GM18870 (cell line): ENCODE measurements around the gene NRAP.

Experiments
- ATAC-seq: cut with Tn5 transposase; IDR thresholded peaks from one replicate; pipeline ENCODE4 v1.9.1; 2021; ENCODE audit warnings: moderate library complexity; ENCODE audit not compliant: unreplicated experiment

The NRAP gene

DNA sequence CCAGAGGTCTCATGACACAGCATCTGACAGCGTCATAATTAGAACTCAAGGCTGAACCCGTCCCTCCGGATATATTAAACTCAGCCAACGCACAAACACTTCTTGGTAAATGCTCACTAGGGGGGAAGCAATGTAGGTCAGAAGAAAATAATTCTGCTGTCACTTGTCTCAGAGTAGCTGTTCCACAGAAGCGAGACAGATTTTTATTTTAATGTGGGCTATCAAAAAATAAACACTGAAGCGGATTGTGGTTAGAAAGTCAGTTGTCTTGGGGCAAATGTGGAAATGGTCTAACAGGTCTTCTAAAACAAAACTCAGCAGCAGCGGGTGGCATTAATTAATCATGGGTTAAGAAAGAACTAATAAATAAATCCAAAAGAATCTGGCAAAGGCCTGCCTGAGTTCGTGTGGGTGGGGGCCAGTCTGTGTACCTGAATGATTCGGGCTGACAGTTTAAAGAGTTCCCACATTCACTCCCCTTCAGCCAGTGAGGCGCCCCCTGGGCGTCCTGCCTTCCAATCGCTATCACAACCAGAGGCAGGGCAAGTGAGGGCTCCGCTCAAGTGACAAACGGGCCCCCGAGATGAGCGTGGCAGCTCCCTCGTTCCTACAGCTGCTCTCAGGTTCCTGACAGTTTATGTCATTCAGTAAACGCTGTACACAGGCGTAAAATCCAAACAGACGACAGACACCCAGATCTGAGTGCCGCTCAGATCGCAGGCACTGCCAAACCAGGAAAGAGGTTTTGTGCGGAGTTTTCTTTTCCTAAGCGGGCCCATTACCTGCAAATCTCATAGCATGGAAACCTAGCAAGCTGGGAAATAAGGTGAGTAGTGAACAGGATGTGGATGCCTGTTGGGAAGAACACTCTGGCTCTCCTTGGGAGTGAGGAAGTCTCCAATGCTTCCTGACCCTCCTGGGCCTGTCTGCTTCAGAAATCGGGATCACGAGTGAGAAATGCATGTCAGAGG, 52.9 kb downstream of the NRAP start:
- ATAC-seq = no peak

DNA sequence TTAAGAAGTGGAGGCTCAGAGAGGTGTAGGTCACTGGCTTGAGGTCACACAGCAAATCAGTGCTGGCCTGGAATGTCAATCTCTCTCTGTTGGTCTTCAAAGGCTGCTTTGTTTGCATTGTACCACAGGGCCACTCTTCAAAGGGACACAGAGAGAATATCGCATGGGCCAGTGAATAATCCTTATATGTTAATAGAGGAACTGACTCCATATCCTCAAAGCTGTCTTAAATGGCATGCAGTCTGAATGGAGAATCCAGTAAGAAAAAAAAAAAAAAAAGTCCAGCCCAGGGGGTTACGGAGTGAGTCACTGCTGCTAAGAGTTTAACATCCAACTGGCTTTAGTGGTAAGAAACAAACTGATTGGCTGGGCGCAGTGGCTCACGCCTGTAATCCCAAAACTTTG, 54.1 kb downstream of the NRAP start:
- no peak for ATAC-seq

DNA sequence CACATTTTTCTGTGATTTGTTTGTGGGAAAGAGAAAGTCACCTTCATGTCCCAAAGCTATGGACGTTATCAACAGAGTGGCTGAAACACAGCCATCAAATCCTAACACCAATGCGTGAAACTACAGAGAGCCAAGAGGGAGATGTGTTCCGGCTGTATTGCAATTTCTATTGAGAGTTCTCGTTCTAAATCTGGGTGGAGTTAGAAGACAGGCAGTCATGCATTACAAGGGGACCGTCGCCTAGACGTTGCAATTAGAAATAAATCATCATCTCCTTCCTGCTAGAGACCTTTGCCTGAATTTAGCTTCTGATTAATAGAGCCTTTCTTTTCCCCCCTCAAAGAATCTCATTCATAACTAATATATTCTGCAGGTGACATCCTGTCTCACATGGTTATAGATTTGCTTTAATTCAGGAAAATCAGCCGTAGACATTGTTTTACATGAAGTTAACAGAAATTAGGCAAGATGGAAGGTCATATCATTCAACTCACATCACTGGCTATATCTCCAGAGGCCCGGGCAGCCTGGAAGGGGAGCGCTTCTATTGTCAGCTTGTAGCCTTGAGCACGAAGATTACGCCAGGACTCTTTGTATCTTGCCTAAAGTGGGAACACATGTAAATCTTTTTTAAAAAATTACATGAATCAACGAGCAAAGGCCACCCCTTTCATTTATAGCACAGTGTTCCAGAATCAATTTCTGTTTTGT, 58.4 kb downstream of the NRAP start:
- ATAC-seq = no peak

DNA sequence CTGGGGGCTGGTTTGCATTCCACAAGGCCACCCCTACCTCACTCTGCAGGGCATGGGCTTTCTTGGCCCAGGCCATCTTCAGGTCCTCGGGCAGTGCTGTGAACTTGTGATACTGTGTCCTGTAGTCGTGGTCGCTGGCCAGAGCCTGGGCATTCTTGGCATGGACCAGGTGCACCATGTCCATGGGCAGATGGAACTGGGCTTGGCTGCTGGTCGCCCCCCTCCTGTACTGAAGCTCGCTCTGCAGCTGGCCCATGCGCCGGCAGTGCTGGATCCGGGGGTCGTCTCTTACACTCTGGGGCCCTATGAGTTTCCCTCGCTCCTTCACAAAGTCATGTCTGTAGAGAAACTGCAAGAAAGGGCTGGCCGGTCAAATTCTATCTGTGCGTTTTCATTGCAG, 59.3 kb downstream of the NRAP start:
- ATAC-seq = no peak

DNA sequence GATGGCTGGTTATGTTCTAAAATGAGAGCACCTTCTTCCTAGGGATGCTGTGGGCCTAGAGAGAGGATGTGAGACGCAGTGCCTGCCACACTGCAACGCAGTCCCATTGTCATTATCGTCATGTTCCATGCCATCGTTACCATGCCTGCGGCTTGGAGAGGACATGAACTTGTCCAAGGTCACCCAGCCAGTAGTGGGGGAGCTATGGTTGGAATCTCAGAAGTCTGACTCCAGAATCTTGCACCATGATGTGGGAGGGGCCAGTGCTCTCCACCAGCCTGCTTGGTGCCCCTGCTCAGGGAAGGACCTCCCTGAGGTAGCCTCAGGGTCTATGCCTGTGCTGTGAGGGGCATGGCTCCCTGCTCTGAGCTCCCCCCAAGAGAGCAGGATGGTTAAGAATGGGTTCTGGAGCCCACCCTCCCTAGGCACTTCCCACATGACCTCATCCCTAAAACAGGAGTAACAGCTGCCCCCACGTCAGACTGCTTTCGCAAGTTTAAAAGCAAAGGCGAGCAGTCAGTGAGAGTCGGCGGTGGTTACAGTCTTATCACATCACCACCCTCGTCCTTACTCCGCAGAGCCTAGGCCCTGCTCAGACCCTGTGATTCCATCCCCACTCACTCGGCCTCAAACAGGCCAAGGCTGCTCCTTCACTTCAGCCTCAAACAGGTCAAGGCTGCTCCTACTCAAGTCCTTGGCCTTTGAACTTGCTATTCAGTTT, 60.6 kb downstream of the NRAP start:
- no peak for ATAC-seq

DNA sequence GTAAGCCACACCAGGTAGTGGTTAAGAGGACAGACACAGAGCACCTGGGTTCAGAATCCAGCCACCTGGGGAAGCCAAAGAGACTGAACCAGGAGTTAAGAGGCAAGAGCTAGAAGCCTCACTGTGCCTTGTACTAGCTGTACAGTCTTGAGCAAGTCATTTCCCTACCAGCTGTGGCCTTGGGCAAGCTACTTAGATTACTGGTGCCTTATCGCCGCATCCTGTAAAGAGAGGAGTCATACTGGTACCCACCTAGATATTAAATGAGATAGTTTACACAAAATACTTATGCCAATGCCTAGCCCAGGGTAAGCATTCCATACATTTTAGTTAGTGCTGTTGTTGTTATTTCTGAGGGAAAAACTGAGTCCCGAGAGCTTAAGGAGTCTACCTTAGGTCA, 63.3 kb downstream of the NRAP start:
- no peak for ATAC-seq

DNA sequence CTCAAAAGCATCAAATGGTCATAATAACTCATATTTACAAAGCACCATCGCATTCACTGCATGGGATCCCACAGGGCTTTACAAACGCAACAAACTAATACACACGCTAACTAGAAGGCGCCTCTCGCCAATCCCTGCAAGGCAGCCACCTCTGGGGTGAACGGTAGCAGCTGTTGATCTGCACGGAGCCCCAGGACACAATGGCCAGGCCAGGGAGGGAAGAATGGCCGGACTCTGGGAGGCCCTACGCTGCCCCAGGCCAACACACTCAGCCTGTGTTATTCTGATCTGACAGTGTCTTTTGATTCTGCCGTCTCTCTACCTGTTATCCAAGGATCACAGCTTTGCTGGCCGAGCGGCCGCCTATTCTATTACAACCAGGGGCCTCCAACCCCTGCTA, 69.2 kb downstream of the NRAP start:
- ATAC-seq = no peak

DNA sequence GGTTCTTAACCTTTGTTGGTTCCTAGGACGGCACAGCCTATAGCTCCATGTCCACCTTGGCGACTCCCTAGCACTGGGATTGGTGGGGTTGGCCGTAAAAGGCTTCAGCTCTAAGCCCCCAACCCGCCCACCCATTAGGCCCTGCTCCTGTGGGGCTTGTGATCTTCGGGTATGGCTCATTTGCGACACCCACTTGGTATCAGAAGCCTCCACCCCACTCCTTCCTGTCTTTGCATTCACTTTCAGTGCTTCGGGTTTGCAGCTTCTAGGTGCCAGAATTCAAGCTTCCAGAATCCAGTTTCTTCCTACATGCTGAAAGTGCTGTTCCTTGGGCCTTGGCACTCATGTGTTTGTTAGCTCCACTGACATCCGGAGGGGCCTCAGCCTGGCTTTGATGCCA, 71.5 kb downstream of the NRAP start:
- no peak for ATAC-seq

DNA sequence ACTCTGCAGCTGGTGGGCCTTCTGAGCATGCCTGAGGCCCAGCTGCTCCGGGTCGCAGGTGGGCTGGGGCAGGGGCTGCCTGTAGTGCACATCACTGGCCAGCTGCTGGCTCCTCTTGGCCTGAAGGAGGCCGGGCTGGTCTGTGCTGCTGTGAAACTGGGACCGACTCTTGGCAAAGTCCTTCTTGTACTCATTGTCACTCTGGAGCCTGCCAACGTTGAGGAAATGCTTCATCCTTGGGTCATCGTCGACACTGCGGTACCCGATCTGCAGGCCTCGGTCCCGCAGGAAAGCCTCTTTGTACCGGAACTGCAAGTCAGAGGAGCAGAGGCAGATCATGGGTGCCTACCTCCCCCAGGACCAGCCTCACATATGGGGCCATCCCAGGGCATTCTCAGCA, 73.3 kb downstream of the NRAP start:
- no peak for ATAC-seq

DNA sequence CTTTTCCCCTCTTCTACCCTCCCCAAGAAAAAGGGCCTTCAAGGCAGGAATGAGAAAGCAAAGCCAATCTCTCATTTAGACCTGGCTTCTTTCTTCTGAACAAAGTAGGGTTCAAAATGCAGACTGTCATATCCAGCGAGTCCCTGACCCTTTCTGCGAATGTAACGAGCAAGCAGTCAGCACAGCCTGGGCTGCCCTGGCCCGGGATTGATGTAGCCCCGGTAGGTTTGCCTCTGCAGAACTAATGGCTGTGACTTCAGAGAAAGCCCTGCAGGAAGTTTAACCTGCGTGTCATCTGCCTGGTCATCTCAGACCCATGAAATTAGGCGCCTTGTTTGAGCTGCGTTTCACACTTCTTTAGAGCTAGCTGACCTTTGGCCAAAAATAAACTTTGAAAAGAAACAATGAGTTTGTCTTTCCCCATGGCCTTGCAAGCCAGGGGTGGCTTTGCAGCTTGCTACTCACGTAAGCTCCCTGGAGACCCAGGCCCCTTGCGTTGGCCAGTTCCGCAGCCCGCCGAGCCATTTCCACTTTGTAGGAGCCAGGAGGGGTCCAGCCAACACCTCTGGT, 74.6 kb downstream of the NRAP start:
- no peak for ATAC-seq

DNA sequence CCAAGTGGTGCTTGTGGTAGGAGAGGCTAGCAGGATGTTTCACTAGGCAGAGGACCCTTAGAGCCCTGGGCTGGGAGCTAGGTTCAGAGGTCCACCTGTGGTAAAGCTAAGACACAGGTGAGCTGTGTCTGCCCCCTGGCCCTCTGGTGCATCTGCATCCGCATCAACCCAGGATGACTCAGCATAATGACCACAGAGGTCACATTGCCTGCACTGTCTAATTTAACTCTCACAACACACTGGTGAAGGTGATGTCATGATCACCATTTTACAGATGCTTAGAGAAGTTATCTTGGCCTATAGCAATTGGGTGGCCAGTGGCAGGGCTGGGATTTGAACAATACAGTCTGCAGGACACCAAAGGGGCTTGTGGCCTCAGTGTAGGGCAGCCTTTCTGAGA, 77.9 kb downstream of the NRAP start:
- ATAC-seq = no peak

DNA sequence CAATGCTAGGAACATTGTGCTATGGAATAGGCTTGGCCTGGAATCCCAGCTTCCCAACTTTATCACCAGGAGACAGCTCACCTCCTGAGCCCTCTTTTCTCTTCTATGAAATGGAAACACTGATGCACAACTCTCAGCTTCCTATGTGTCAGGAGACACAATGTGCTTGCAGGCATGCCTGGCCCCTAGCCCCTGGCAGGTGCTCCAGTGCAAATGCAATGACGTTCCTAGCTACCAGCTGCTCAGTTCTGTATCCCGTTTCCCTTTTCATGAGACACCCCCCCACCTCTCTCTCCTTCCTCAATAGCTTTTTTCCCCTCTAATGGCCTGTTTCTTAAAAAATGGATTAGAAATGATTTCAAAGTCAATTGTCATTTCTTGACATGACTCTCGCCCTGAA, 80.3 kb downstream of the NRAP start:
- ATAC-seq = no peak

DNA sequence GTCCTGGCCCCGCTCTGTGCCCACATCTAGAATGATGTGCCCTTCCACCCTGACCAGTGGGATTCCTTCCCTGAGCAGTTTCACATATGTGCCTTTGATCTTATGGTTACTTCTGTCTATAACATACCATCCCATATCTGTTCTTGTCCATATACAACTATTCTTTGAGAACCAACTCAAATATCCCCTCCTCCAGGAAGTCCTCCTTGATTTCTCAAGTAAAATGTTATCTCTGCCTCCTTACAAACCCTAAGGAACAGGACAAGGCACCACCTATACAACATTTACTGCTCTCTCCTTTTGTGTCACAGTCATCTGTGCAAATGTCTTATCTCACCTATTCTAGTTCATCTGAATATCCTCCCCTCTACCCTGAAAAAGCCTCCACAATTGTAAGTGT, 82.7 kb downstream of the NRAP start:
- ATAC-seq = no peak

DNA sequence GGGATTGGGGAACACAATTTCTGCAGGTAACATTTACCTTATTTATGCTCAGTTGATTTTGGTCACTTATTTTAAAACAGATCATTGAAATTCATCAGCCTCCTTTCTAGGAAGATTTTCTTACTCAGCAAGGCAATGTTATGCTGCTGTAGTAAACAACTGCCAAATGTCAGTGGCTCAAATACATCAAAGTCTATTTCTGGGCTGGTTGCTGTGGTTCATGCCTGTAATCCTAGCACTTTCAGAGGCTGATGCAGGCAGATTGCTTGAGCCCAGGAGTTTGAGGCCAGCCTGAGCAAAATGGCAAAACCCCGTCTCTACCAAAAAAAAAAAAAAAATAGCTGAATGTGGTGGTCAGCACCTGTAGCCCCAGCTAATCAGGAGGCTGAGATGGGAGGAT, 85.1 kb downstream of the NRAP start:
- no peak for ATAC-seq

DNA sequence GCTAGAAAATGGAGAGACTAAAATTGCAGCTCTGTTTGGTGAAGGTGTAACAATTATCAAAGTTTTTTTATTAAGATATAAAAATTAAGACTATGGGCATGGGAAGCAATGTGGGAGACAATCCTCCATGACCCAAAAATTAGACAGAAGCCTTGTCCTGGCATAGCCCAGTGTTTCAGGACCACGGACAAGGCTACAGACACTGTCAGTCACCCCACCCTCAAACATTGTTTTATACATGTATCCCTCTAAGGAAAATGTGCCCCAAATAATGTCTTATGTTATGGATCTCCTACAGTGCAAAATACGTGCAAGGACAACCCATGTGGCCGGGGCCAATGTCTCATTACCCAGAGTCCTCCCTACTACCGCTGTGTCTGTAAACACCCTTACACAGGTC, 87.0 kb downstream of the NRAP start:
- no peak for ATAC-seq

DNA sequence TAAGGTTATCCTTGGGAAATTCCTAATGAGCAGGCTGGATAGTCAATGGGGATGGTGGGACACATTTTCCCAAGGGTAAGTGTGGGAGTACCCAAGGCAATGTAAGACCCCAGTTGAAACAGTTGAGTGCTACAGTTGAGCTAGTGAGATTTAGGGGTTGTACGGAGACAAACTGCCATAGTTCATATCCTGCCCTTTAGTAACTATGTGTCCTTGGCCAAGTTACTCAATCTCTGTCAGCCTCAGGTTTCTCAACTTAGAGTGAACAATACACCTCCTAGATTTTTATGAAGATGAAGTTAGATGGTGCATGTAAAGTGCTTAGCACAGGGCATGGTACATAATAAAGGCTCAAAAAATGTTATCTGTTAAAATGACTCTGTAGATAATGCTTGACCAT, 90.5 kb downstream of the NRAP start:
- ATAC-seq = no peak

DNA sequence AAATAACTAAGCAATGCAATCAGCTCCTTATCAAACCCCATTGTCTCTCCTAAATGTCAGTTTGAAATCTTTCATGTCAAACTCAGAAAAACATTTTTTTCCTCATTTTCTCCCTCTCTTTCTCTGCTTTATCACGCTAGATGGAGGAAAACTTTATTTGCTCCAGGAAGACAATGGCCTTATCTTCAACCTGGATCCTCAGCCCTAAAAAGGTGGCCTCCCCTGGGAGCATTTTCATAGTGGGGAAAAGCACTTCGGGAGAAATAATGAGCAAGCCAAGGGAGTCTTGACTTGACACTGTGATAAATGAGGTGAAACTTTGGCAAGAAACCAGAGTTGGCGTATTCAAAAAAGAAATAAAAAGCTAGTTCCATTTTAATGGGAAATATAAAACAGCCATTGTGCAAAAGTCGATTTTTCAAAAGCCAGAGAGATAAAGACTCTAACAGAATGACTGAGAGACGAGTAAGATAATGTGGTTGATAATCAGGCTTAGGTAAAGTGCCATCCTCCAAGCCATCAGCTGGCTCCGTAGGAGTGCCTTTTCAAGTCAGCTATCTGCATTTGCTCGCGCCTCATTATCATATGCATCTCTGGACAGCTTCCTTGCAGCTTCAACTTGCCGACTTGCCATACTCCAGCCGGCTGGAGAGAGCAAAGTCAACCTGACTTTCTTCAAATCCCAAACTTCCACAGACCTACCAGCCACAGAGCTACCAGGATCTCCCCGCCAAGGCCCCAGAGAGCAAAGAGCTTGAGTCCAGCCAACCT, 91.1 kb downstream of the NRAP start:
- no peak for ATAC-seq

DNA sequence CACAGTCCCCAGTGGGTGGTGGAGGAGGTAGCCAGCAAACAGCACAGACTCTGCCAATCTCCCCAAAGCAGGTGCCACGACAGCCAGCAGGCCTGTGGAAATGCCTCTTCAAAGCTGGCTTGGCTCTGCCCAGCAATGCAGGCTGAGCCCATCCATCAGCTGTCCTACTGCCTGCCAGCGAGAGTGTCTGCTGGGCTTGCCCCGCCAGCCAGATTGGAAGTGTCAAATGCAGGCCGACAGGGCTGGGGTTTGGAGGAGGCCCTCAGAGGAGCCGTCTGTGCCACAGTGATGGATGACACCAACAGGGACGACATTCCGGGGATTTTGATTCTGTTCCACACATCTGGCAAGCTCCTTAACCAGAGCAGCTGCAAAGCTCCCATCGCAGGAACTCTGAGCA, 94.3 kb downstream of the NRAP start:
- no peak for ATAC-seq

DNA sequence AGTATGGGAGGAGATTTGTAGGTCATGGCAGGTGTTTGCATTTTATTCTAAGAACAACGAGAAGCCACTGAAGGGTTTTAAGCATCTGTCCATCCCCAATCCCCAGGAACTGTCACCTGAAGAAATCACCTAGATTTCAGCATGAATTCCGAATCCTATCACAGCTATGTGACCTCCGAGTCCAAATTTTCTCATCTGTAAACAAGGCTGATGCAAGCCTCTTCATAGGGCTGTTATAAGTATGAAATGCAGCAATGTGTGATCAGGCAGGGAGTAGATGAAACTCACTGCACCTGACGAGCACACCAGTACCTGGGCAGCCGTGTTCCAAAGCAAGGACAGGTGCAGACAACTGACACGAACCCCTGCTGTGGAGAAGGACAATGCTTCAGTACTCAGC, 97.0 kb downstream of the NRAP start:
- no peak for ATAC-seq

DNA sequence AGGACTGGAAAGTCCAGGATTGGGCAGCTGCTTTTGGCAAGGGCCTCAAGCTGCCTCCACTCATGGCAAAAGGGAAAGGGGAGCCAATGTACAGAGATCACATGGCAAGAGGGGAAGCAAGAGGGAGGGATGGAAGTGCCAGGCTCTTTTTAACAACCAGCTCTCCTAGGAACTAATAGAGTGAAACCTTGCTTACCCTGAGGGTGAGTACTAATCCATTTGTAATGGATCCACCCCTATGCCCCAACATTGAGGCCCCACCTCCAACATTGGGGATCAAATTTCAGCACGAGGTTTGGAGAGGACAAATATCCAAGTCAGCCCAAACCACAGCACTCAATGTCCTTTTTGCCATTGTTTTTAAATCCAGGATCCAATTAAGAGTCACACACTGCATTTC, 98.5 kb downstream of the NRAP start:
- no peak for ATAC-seq
